Measurements from ENCODE around the gene TMEM214. TPM values are rescaled to one million over a fixed set of nuclear protein-coding genes. Genes with fewer than 3 reads are reported as not detected.

Gene TMEM214
- total RNA-seq, 1 experiment from 2014 or later = 55.3 TPM

- no CpG with 5 or more reads among the region's 20 CpGs for WGBS (ENCODE audit: extremely low coverage, insufficient read length, low lambda C conversion rate)
- Histone ChIP-seq H3K23me2 (ENCODE audit: insufficient read length, low read depth, low read length, poor library complexity, severe bottlenecking) (peaks cover 13% of the 10 kb centered on the region), H2BK12ac (ENCODE audit: insufficient read length, low read depth, low read length) (no peak overlapping the region), H3K27me3 (ENCODE audit: insufficient read depth, low read length) (no peaks in the 10 kb centered on the region), H4K8ac (replicated peaks; ENCODE audit: insufficient read length, low read depth, low read length) (no peak overlapping the region), H4K5ac (ENCODE audit: insufficient read length, low read depth, low read length) (no peak overlapping the region), H3K14ac (ENCODE audit: insufficient read depth, low read length) (no peak overlapping the region), H2BK15ac (ENCODE audit: low read depth, low read length) (no peak overlapping the region), H2AFZ (ENCODE audit: low read length) (no peak overlapping the region), H3K79me2 (ENCODE audit: insufficient read depth, low read length) (no peaks in the 10 kb centered on the region), H3K4me1 (ENCODE audit: insufficient read depth, low read length) (no peaks in the 10 kb centered on the region), H3K4me2 (ENCODE audit: insufficient read depth, insufficient read length, low read length) (no peak overlapping the region), H3K18ac (ENCODE audit: insufficient read length, low read depth, low read length) (no peak overlapping the region), H2AK5ac (ENCODE audit: insufficient read length, low read length) (no peak overlapping the region), H2BK120ac (ENCODE audit: low read depth, low read length, poor library complexity, severe bottlenecking) (no peak overlapping the region), H3K4ac (ENCODE audit: low read depth, low read length) (no peak overlapping the region), H3K27ac (ENCODE audit: insufficient read length, low read depth, low read length) (no peak overlapping the region), H2BK20ac (ENCODE audit: low read depth, low read length, poor library complexity, severe bottlenecking) (no peak overlapping the region), H3K9ac (ENCODE audit: extremely low read depth, insufficient read length, low read length) (no peak overlapping the region), H3K79me1 (ENCODE audit: insufficient read depth, low read depth, low read length, poor library complexity, severe bottlenecking) (no peaks in the 10 kb centered on the region), H3T11ph (ENCODE audit: low read length) (no peak overlapping the region), H4K20me1 (ENCODE audit: control insufficient read depth, insufficient read depth, insufficient read length) (no peaks in the 10 kb centered on the region), H3K56ac (ENCODE audit: insufficient read length, low read depth, low read length) (no peak overlapping the region), H2BK5ac (ENCODE audit: insufficient read length, low read length) (no peak overlapping the region), H4K91ac (ENCODE audit: insufficient read length, low read depth, low read length) (no peak overlapping the region), H3K9me3 (ENCODE audit: control insufficient read depth, low read depth, low read length) (no peaks in the 10 kb centered on the region), H3K23ac (ENCODE audit: insufficient read length, low read depth, low read length) (no peak overlapping the region)
- Mint-ChIP-seq H3K36me3 (ENCODE audit: insufficient read depth in 1 of 3, low read depth in 3 of 3) (no peaks in the 10 kb centered on the region; a peak in 1 of 7 replicates), H3K4me1 (peaks cover 21 to 41% of the 10 kb centered on the region in 2 experiments), H3K27me3 (ENCODE audit: low read depth) (peaks cover 20% of the 10 kb centered on the region), H3K9me3 (no peaks in the 10 kb centered on the region), H3K4me3 (no peak overlapping the region; a peak in 2 of 5 replicates), H3K27ac (peak overlapping the region in 2 of 3 experiments; percentile 37 to 64; a peak in 1 of 7 replicates)
- DNase-seq = no peak
- TF ChIP-seq CTCF (conservative IDR thresholded peaks at IDR 0.05) = no peak
Measured at GRCh38 chr2:27083410-27084296, 50.9 kb downstream of the TMEM214 start.
